ENCODE measurements around the gene DIP2C. TPM values are rescaled to one million over a fixed set of nuclear protein-coding genes. Genes with fewer than 3 reads are reported as not detected.

DIP2C gene
- total RNA-seq, 1 donor from 2014 or later: 18.4 TPM

DNA sequence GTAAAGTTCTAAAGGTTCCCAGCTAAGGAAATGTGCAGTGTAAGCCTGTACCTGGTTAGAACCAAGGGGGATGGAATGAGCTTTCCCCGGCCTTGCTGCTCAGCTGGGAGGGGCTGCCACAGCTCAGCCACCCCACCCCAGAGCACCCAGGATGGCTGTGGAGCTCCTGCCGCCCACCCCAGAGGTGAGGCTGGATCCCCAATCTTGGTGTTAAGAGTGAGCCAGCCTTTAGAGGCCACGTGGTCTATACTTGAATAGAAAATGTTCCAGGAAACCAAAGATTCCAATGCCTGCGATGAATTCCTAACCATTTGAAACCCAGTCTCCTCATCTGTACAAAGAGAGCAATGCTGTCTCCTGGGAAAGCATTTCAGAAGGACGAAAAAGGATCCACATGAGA lies 16.5 kb downstream of the DIP2C start:
- H3K27me3 ChIP-seq: no peaks in the 10 kb centered on the region
- H3K9me3 ChIP-seq: no peaks in the 10 kb centered on the region
- H3K36me3 ChIP-seq: no peaks in the 10 kb centered on the region
- TF ChIP-seq, protein P1, sequence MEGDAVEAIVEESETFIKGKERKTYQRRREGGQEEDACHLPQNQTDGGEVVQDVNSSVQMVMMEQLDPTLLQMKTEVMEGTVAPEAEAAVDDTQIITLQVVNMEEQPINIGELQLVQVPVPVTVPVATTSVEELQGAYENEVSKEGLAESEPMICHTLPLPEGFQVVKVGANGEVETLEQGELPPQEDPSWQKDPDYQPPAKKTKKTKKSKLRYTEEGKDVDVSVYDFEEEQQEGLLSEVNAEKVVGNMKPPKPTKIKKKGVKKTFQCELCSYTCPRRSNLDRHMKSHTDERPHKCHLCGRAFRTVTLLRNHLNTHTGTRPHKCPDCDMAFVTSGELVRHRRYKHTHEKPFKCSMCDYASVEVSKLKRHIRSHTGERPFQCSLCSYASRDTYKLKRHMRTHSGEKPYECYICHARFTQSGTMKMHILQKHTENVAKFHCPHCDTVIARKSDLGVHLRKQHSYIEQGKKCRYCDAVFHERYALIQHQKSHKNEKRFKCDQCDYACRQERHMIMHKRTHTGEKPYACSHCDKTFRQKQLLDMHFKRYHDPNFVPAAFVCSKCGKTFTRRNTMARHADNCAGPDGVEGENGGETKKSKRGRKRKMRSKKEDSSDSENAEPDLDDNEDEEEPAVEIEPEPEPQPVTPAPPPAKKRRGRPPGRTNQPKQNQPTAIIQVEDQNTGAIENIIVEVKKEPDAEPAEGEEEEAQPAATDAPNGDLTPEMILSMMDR (IDR thresholded peaks at IDR 0.05): no peak
- no peak for TF ChIP-seq POLR2A (IDR thresholded peaks at IDR 0.05)
- no peak for TF ChIP-seq POLR2AphosphoS5 (IDR thresholded peaks at IDR 0.05; ENCODE audit: insufficient read depth in 1 of 2, low read depth in 1 of 2)
- H3K27ac ChIP-seq: no peak overlapping the region
- DNase-seq (ENCODE audit: extremely low spot score in 2 of 2): peak in 1 of 2 donors; percentile 47
- intact Hi-C loops (cut with DNase I): no loop called here
- no peak overlapping the region for H3K4me3 ChIP-seq
- H3K4me1 ChIP-seq: peaks cover 5% of the 10 kb centered on the region

DNA sequence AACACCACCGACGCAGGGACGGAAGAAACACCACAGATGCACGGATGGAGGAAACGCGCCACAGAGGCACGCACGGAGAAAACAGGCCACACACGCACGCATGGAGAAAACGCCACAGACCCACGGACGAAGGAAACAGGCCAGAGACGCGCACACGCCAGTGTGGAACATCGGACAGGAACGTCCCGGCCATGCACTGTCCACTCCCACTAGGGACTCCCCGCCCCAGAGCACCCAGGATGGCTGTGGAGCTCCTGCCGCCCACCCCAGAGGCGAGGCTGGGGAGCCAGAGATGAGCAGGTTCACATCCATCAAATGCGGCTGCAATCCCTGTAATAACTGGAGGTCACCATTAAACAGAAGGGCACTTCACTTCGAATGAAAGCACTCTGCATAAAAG lies 17.3 kb downstream of the DIP2C start:
- Histone ChIP-seq H3K9me3 (no peaks in the 10 kb centered on the region), H3K4me1 (no peaks in the 10 kb centered on the region), H3K27me3 (no peaks in the 10 kb centered on the region), H3K27ac (no peak overlapping the region), H3K4me3 (no peak overlapping the region), H3K36me3 (no peaks in the 10 kb centered on the region)
- DNase-seq (ENCODE audit: extremely low spot score in 2 of 2): peak in 1 of 2 donors; percentile 29
- intact Hi-C loops (cut with DNase I): no loop called here
- TF ChIP-seq POLR2AphosphoS5 (IDR thresholded peaks at IDR 0.05; ENCODE audit: insufficient read depth in 1 of 2, low read depth in 1 of 2): no peak
- TF ChIP-seq POLR2A (IDR thresholded peaks at IDR 0.05): no peak
- TF ChIP-seq, protein P1 (IDR thresholded peaks at IDR 0.05): no peak

DNA sequence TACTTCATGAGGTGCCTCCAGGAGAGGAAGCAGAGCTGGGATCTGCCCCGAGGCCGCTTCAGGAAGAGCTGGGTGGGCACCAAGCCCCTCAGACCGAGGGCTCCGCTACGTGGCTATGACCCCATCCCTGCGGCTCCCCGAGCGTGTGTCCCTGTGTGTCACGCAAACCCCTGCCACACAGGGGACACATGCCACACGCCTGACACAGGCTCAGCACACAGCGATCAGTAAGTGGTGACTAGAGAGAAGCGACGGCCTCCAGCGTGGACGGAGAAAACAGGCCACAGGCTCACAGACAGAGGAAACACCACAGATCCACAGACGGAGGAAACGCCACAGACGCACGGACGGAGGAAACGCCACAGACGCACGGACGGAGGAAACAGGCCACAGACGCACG lies 18.5 kb downstream of the DIP2C start:
- no peak overlapping the region for H3K27ac ChIP-seq

DNA sequence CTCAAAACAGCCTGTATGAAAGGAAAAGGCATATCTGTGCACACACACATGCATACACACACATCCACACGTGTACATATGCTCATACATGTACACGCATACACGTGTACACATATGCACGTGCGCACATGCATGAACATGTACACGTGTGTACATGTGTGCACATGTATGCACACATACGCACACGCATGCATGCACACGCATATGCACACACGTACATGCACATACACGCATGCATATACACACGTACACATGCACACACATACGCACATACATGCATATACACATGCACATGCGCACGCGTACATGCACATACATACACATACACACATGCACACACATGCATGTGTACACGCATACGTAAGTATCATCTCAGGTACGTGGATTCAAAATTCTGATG lies 19.4 kb downstream of the DIP2C start:
- intact Hi-C loops (cut with DNase I): no loop called here
- TF ChIP-seq, protein P1 (IDR thresholded peaks at IDR 0.05): no peak
- TF ChIP-seq POLR2AphosphoS5 (IDR thresholded peaks at IDR 0.05; ENCODE audit: insufficient read depth in 1 of 2, low read depth in 1 of 2): no peak
- TF ChIP-seq POLR2A (IDR thresholded peaks at IDR 0.05): no peak
- Histone ChIP-seq H3K27ac (no peak overlapping the region), H3K4me1 (no peaks in the 10 kb centered on the region), H3K4me3 (no peak overlapping the region), H3K36me3 (no peaks in the 10 kb centered on the region), H3K9me3 (no peaks in the 10 kb centered on the region), H3K27me3 (no peaks in the 10 kb centered on the region)
- DNase-seq (ENCODE audit: extremely low spot score in 2 of 2): no peak

More for the DNA sequence above, 18.5 kb downstream of the DIP2C start:
- Histone ChIP-seq H3K4me1 (no peaks in the 10 kb centered on the region), H3K36me3 (no peaks in the 10 kb centered on the region), H3K9me3 (no peaks in the 10 kb centered on the region), H3K4me3 (no peak overlapping the region), H3K27me3 (no peaks in the 10 kb centered on the region)
- TF ChIP-seq, protein P1 (IDR thresholded peaks at IDR 0.05): no peak
- no peak for TF ChIP-seq POLR2A (IDR thresholded peaks at IDR 0.05)
- TF ChIP-seq POLR2AphosphoS5 (IDR thresholded peaks at IDR 0.05; ENCODE audit: insufficient read depth in 1 of 2, low read depth in 1 of 2): no peak
- intact Hi-C loops (cut with DNase I): no loop called here
- DNase-seq (ENCODE audit: extremely low spot score in 2 of 2): peak in 1 of 2 donors; percentile 67

DNA sequence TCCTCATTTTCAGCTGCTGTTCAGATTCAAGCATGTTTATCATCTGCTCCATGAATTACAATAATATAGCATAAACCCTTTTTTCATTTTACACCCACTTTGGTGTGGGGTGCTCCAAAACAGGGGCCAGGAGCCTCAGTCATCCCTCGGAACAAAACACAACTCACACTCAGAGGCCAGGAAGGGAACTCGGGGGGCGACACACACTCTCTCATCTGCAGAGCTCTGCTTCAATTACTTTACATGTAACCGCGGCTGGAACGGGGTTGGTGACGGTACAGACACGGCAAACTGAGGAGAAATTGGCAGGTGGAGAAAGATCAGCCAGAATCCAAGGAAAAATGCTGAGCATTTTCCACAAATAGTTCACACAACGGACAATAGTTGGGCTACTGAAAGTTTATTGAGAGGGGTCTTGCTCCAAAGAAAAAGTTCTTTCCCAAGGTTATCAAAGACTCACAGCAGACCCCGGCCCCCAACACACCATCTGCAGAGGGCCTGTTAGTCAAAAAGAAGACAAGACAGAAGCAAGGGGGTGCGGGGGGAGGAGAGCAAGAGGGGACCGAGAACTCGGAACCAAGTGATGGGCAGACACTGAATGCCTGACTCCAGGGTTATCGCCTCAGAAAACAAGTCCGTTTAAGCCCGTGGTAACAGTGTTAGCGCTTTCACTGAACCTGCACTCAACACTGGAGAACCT lies 20.5 kb downstream of the DIP2C start:
- H3K27ac ChIP-seq: no peak overlapping the region
- TF ChIP-seq POLR2A (IDR thresholded peaks at IDR 0.05) (no peak), POLR2AphosphoS5 (IDR thresholded peaks at IDR 0.05; ENCODE audit: insufficient read depth in 1 of 2, low read depth in 1 of 2) (no peak)
- TF ChIP-seq, protein P1 (IDR thresholded peaks at IDR 0.05): no peak
- no peak overlapping the region for H3K4me3 ChIP-seq
- peaks cover 3% of the 10 kb centered on the region for H3K4me1 ChIP-seq
- H3K27me3 ChIP-seq: no peaks in the 10 kb centered on the region
- intact Hi-C loops (cut with DNase I): no loop called here
- DNase-seq (ENCODE audit: extremely low spot score in 2 of 2): no peak
- H3K9me3 ChIP-seq: no peaks in the 10 kb centered on the region
- H3K36me3 ChIP-seq: no peaks in the 10 kb centered on the region
